ENCODE results near the gene KCNMA1.
A peak's percentile ranks its signal among the peaks of the same experiment; 100 is the strongest.

Gene KCNMA1

GRCh38 chr10:77548671-77549070 lies 88.9 kb downstream of the KCNMA1 start:
- Histone ChIP-seq H3K9ac (ENCODE audit: low read length) (no peak overlapping the region), H2BK12ac (ENCODE audit: low read length in 2 of 2) (no peak overlapping the region), H3K23ac (ENCODE audit: low read length in 2 of 2) (no peak overlapping the region), H3K18ac (ENCODE audit: low read depth in 1 of 2, low read length in 2 of 2) (no peak overlapping the region), H3K36me3 (ENCODE audit: control insufficient read depth in 1 of 2, insufficient read depth in 2 of 2, low read depth in 1 of 2, low read length in 2 of 2) (no peaks in the 10 kb centered on the region), H3K4ac (ENCODE audit: low read depth in 1 of 2, low read length in 2 of 2) (no peak overlapping the region), H3K9me3 (ENCODE audit: control insufficient read depth, low read length) (no peaks in the 10 kb centered on the region), H2AFZ (ENCODE audit: low read depth, low read length) (no peak overlapping the region), H3K27ac (ENCODE audit: low read length, poor library complexity, severe bottlenecking) (no peak overlapping the region), H3K79me1 (replicated peaks; ENCODE audit: low read length, poor library complexity, severe bottlenecking) (peaks cover 28% of the 10 kb centered on the region), H2BK15ac (ENCODE audit: low read depth, poor library complexity, severe bottlenecking) (no peak overlapping the region), H4K8ac (ENCODE audit: low read length) (no peak overlapping the region), H3K27me3 (ENCODE audit: control insufficient read depth in 1 of 2, insufficient read depth in 1 of 2, low read length in 2 of 2) (no peaks in the 10 kb centered on the region), H3K4me2 (ENCODE audit: low read length, poor library complexity, severe bottlenecking) (no peak overlapping the region), H2AK5ac (ENCODE audit: low read length, severe bottlenecking) (no peak overlapping the region), H2BK120ac (ENCODE audit: low read depth, low read length) (no peak overlapping the region), H2BK5ac (ENCODE audit: low read depth, low read length, poor library complexity, severe bottlenecking) (no peak overlapping the region), H3K4me3 (ENCODE audit: insufficient read depth in 1 of 2, low read depth in 1 of 2, low read length in 2 of 2) (no peak overlapping the region), H3K4me1 (ENCODE audit: control insufficient read depth, insufficient read depth, low read depth, low read length) (peaks cover 5% of the 10 kb centered on the region), H3K14ac (ENCODE audit: low read length in 2 of 2) (no peak overlapping the region), H4K91ac (ENCODE audit: low read length) (no peak overlapping the region)
- 96% methylated on average over 1 of the region's 1 CpG for WGBS
- no peak for DNase-seq

GRCh38 chr10:77548157-77548556 lies 89.5 kb downstream of the KCNMA1 start:
- Histone ChIP-seq H2BK120ac (ENCODE audit: low read depth, low read length) (no peak overlapping the region), H2BK12ac (ENCODE audit: low read length in 2 of 2) (no peak overlapping the region), H3K79me1 (replicated peaks; ENCODE audit: low read length, poor library complexity, severe bottlenecking) (peaks cover 24% of the 10 kb centered on the region), H3K9ac (ENCODE audit: low read length) (no peak overlapping the region), H4K8ac (ENCODE audit: low read length) (no peak overlapping the region), H3K14ac (ENCODE audit: low read length in 2 of 2) (peak overlapping the region in 1 of 2 experiments; percentile 68), H3K36me3 (ENCODE audit: control insufficient read depth in 1 of 2, insufficient read depth in 2 of 2, low read depth in 1 of 2, low read length in 2 of 2) (no peaks in the 10 kb centered on the region), H3K4ac (ENCODE audit: low read depth in 1 of 2, low read length in 2 of 2) (no peak overlapping the region), H3K18ac (ENCODE audit: low read depth in 1 of 2, low read length in 2 of 2) (no peak overlapping the region), H3K4me3 (ENCODE audit: insufficient read depth in 1 of 2, low read depth in 1 of 2, low read length in 2 of 2) (no peak overlapping the region), H3K4me2 (ENCODE audit: low read length, poor library complexity, severe bottlenecking) (no peak overlapping the region), H3K23ac (ENCODE audit: low read length in 2 of 2) (no peak overlapping the region), H2AFZ (ENCODE audit: low read depth, low read length) (peak overlapping the region; percentile 10), H2BK5ac (ENCODE audit: low read depth, low read length, poor library complexity, severe bottlenecking) (no peak overlapping the region), H3K27me3 (ENCODE audit: control insufficient read depth in 1 of 2, insufficient read depth in 1 of 2, low read length in 2 of 2) (no peaks in the 10 kb centered on the region), H4K91ac (ENCODE audit: low read length) (no peak overlapping the region), H2AK5ac (ENCODE audit: low read length, severe bottlenecking) (no peak overlapping the region), H2BK15ac (ENCODE audit: low read depth, poor library complexity, severe bottlenecking) (no peak overlapping the region), H3K4me1 (ENCODE audit: control insufficient read depth, insufficient read depth, low read depth, low read length) (peaks cover under 1% of the 10 kb centered on the region), H3K9me3 (ENCODE audit: control insufficient read depth, low read length) (no peaks in the 10 kb centered on the region), H3K27ac (ENCODE audit: low read length, poor library complexity, severe bottlenecking) (no peak overlapping the region)
- 97% methylated on average over 3 of the region's 3 CpGs for WGBS
- no peak for DNase-seq

GRCh38 chr10:77547307-77548050 lies 90.1 kb downstream of the KCNMA1 start:
- H3K4me3 ChIP-seq (ENCODE audit: insufficient read depth in 1 of 2, low read depth in 1 of 2, low read length in 2 of 2) = no peak overlapping the region
- H3K14ac ChIP-seq (ENCODE audit: low read length in 2 of 2) = no peak overlapping the region
- no peak overlapping the region for H3K23ac ChIP-seq (ENCODE audit: low read length in 2 of 2)
- H4K91ac ChIP-seq (ENCODE audit: low read length) = no peak overlapping the region
- H3K27me3 ChIP-seq (ENCODE audit: control insufficient read depth in 1 of 2, insufficient read depth in 1 of 2, low read length in 2 of 2) = no peaks in the 10 kb centered on the region
- no peak overlapping the region for H2AFZ ChIP-seq (ENCODE audit: low read depth, low read length)
- H3K9ac ChIP-seq (ENCODE audit: low read length) = no peak overlapping the region
- H3K9me3 ChIP-seq (ENCODE audit: control insufficient read depth, low read length) = no peaks in the 10 kb centered on the region
- no peak overlapping the region for H2AK5ac ChIP-seq (ENCODE audit: low read length, severe bottlenecking)
- no peak overlapping the region for H3K27ac ChIP-seq (ENCODE audit: low read length, poor library complexity, severe bottlenecking)
- no peak overlapping the region for H3K4ac ChIP-seq (ENCODE audit: low read depth in 1 of 2, low read length in 2 of 2)
- no peaks in the 10 kb centered on the region for H3K4me1 ChIP-seq (ENCODE audit: control insufficient read depth, insufficient read depth, low read depth, low read length)
- H2BK12ac ChIP-seq (ENCODE audit: low read length in 2 of 2) = no peak overlapping the region
- no peak overlapping the region for H3K4me2 ChIP-seq (ENCODE audit: low read length, poor library complexity, severe bottlenecking)
- no peak overlapping the region for H3K18ac ChIP-seq (ENCODE audit: low read depth in 1 of 2, low read length in 2 of 2)
- DNase-seq = no peak
- H3K79me1 ChIP-seq (replicated peaks; ENCODE audit: low read length, poor library complexity, severe bottlenecking) = peaks cover 24% of the 10 kb centered on the region
- H2BK15ac ChIP-seq (ENCODE audit: low read depth, poor library complexity, severe bottlenecking) = no peak overlapping the region
- WGBS = 90% methylated on average over 3 of the region's 5 CpGs
- H4K8ac ChIP-seq (ENCODE audit: low read length) = no peak overlapping the region
- no peak overlapping the region for H2BK5ac ChIP-seq (ENCODE audit: low read depth, low read length, poor library complexity, severe bottlenecking)
- H2BK120ac ChIP-seq (ENCODE audit: low read depth, low read length) = no peak overlapping the region
- H3K36me3 ChIP-seq (ENCODE audit: control insufficient read depth in 1 of 2, insufficient read depth in 2 of 2, low read depth in 1 of 2, low read length in 2 of 2) = no peaks in the 10 kb centered on the region

GRCh38 chr10:77546042-77546441 lies 91.6 kb downstream of the KCNMA1 start:
- H4K8ac ChIP-seq (ENCODE audit: low read length) = no peak overlapping the region
- no peak overlapping the region for H2BK5ac ChIP-seq (ENCODE audit: low read depth, low read length, poor library complexity, severe bottlenecking)
- no peak overlapping the region for H3K27ac ChIP-seq (ENCODE audit: low read length, poor library complexity, severe bottlenecking)
- no peak overlapping the region for H2AFZ ChIP-seq (ENCODE audit: low read depth, low read length)
- H3K4me3 ChIP-seq (ENCODE audit: insufficient read depth in 1 of 2, low read depth in 1 of 2, low read length in 2 of 2) = no peak overlapping the region
- peaks cover 28% of the 10 kb centered on the region for H3K79me1 ChIP-seq (replicated peaks; ENCODE audit: low read length, poor library complexity, severe bottlenecking)
- no peak for DNase-seq
- WGBS = 87% methylated on average over 1 of the region's 1 CpG
- H3K9ac ChIP-seq (ENCODE audit: low read length) = no peak overlapping the region
- H3K4me1 ChIP-seq (ENCODE audit: control insufficient read depth, insufficient read depth, low read depth, low read length) = no peaks in the 10 kb centered on the region
- H3K18ac ChIP-seq (ENCODE audit: low read depth in 1 of 2, low read length in 2 of 2) = no peak overlapping the region
- H3K14ac ChIP-seq (ENCODE audit: low read length in 2 of 2) = no peak overlapping the region
- no peaks in the 10 kb centered on the region for H3K36me3 ChIP-seq (ENCODE audit: control insufficient read depth in 1 of 2, insufficient read depth in 2 of 2, low read depth in 1 of 2, low read length in 2 of 2)
- no peaks in the 10 kb centered on the region for H3K27me3 ChIP-seq (ENCODE audit: control insufficient read depth in 1 of 2, insufficient read depth in 1 of 2, low read length in 2 of 2)
- H3K4ac ChIP-seq (ENCODE audit: low read depth in 1 of 2, low read length in 2 of 2) = no peak overlapping the region
- no peak overlapping the region for H4K91ac ChIP-seq (ENCODE audit: low read length)
- no peak overlapping the region for H2BK12ac ChIP-seq (ENCODE audit: low read length in 2 of 2)
- no peak overlapping the region for H2AK5ac ChIP-seq (ENCODE audit: low read length, severe bottlenecking)
- no peak overlapping the region for H2BK120ac ChIP-seq (ENCODE audit: low read depth, low read length)
- peak overlapping the region; percentile 62 for H2BK15ac ChIP-seq (ENCODE audit: low read depth, poor library complexity, severe bottlenecking)
- no peaks in the 10 kb centered on the region for H3K9me3 ChIP-seq (ENCODE audit: control insufficient read depth, low read length)
- H3K4me2 ChIP-seq (ENCODE audit: low read length, poor library complexity, severe bottlenecking) = no peak overlapping the region
- no peak overlapping the region for H3K23ac ChIP-seq (ENCODE audit: low read length in 2 of 2)

Measured in mesenchymal stem cell (in vitro differentiated cells and primary cell).